HuH-7 (cell line): ENCODE measurements around the gene RYR2.
"Not testable (repeated sequence)": the region's sequence is repeated elsewhere in the genome, so short reads cannot be mapped to it uniquely, and the experiment has no call there.

Experiments used
- DNase-seq: peaks from one replicate; pipeline ENCODE4 v3.0.0; 2011; ENCODE audit warnings: low spot score

RYR2 gene

DNA sequence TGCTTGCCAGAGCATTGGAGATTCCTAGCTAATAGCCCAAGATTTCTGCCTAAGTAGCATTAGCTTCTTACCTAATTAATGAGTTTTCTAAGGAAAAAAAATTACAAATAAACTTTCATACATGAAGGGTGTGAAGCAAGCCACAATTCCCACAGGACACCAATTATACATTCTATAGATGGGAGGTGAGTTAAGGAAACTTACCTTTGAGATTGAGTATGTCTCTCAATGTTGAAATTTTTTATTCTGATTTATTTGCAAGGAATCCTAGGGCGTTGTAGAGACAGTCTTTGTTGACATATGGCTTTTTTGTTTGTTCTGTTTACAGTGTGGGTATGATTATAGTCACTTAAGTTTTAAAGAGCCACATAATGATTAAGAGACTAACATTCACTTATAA, 313.0 kb downstream of the RYR2 start:
- DNase-seq, result no peak

DNA sequence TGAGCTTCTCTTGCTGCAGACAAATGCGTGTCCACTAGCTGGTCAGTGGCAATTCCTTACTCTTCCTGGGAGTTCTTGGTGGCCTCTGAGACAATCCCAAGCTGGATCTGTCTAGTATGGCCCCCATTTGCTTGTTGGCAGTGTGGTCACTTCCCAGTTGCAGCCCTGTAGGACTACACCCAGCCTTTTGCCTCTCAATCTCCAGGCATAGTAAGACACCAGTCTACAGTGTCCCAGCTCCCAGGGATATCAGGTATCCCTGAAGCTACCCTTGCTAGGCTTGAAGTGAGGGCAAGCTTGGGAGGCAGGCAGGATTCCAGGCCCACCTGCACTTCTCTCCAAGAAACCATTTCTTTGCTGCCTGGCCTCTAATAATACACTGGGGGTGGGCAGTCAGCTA, 316.6 kb downstream of the RYR2 start:
- no peak for DNase-seq

DNA sequence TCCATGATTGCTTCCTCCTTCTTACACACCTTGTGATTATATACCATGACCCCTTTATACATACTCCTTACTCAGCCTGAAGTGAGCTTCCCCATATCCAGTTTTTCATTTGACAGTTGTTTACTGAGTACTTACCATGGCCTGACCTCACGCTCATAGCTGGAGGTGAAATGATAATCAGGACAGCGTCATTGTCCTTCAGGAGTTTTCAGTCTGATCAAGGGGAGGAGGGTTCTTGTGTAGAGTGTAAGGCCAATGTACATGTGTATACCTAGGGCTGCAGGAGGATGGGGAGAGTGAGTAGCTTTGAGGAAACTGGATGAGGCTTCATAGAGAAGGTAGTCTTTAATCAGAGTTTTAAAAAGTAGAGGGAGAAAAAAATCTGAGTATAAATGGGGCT, 325.8 kb downstream of the RYR2 start:
- DNase-seq, result no peak

DNA sequence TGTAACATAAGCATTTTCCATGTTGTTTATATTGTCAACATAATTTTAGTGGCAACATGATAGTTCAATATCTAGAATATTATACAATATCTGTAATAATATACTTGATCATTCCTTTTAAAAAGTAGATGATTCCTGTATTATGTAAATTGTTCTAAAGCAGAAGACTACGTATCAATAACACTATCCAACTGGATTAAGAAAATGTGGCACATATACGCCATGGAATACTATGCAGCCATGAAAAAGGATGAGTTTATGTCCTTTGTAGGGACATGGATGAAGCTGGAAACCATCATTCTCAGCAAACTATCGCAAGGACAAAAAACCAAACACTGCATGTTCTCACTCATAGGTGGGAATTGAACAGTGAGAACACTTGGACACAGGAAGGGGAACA, 329.5 kb downstream of the RYR2 start:
- DNase-seq, result not testable (repeated sequence)

DNA sequence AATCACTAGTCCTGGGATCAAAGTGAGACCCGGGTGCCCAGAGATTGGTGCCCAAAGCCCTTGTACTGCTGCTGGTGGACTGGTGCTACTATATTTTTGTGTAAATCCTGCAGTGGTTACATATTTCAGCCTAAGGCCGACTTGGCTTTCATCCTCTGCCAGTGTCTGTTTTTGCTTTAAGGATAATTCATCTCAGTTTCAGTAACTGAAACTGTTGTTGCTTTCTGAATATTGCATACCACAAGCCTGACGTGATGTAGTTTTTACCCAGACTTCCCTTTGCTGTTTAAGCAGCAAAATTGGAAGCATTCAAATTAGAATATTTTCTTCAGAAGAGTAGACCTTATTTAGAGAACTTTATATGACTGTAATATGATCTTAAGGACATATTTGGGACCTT, 341.8 kb downstream of the RYR2 start:
- no peak for DNase-seq

DNA sequence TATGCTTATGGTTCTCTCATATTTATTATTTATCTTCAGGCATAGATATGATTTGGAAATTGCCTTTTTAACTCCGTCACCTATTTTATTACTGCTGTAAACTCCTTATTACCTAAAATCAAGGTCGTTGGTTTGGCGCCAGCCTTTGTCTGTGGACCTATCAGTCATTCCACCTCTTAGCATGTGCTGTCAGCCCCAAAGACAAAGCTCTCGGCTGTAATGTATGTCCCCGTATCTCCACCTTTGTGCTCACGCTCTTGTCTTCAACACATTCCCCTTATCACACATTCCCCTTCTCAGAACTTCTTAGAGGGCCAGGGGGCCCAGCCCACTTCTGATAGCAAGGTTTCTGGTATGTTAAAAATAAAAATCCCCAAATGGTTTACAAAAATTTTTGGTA, 342.2 kb downstream of the RYR2 start:
- no peak for DNase-seq

DNA sequence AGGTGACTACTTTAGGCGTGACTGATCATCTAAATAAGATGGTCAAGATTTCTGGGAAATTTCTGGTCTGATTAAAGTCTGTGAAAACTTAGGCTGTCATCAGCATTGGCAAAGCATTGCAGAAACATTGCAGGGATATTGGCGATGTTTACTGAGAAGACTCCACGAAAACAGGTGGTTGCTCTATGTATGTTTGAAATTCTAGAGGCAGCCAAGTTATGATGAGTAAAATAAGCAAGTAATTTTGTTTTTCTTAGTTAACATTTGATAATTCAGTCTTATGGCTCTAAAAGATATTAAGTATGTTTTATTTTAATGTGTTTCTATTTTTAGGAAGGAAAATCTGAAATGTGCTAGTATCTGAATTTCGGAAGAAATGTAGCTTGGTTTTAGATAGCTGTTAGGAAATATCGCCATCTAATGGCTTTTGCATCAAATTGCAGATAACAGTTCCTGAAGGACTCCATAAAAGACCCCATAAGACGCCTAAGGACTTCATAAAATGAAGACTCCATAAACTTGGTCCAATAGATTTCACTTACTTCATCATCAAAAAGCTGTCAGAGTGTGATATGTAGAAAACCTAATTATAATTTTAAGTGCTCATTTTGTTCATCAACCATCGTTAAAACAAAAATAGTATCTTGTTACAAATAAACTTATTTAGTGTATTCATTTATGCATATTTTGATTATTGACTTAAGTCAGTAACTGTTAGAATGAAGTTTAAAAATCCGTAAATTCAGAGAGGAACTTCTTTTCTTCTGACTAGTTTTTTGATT, 344.6 kb downstream of the RYR2 start:
- DNase-seq, result no peak

DNA sequence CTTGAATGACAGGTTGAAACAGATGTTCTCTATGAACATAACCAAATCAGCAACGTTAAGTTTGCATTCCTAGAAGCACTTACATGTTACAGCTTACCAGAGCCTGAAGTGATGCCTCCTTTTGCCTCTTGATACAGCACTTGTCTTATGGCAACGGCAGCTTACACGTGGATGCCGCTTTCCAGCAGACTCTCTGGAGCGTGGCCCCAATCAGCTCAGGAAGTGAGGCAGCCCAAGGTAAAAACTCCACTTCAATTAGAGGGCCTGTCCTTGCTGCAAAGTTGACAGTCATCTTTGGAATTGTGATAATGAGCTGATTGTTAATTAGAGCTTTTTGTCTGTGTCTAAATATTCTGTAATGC, 345.1 kb downstream of the RYR2 start:
- no peak for DNase-seq

DNA sequence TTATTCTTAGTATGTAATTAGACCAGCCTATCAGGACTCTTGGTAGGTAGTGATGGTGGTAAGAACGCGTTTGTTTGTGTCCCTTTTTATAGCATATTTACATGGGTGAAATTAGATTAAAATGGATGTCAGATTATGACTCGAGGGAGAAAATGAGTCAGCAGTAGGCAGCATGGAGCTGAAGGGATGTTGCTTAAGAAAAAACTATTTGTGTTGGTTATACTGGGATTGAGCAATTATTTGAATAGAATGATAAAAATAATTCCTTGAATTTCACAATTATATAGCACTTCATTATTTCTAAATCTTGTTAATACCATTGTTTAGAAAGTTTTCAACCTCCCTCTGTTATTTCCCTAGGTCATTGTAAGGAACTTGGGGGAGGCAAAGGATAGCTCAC, 348.8 kb downstream of the RYR2 start:
- no peak for DNase-seq

DNA sequence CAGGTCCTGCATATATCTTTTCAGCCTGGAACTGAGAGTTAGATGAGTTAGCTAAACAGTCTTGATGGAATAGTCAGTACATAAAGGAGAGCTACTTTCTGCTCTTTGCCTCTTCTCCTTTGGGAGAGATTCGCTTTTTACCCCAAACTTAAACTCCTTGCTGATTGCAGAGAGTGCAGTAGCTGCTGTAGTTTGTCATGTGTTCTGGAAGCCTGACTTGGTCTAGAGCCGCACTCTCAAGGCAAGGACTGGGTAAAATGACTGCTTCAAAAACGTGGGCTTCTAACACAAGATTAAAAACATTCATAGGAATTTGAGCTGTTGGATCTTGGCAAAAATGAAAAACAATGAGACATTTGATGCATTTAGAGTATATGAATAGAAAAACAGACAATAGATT, 351.6 kb downstream of the RYR2 start:
- no peak for DNase-seq

DNA sequence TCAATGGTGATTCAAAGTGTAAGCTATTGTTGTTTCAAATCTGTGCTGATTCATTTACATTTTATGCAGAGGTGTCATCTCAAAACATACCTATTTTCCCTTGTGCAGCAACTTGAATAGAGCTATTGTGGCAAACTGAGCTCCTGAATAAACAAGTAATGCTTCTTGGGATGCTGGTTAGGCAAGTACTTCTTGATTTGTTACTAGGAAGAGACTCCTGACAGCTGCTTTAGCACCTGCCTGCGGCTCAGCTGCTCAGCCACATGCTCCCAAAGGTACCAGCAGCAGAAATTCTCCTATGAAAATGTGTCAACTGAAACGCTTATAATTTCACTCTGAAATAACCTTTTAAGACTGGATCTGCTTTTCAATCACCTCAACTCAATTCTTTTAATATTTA, 352.3 kb downstream of the RYR2 start:
- no peak for DNase-seq

DNA sequence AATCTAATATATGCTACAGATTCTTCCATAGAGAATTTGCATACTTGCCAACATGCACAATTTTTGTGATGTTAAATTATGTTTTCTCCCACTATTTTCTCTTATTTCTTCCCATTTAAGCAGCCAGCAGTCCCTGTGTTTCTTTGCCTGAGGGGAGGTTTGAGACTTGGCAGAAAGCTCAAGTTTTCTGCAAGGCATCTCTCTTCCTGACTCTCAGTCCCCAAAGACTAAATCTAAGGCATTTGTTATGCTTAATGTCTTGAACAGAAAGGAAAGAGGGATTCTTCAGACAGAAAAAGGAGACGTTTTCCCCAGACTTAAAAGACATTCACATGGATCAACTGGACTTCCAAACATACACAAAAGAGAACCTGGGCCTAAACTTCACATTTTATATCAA, 354.4 kb downstream of the RYR2 start:
- DNase-seq, result no peak

DNA sequence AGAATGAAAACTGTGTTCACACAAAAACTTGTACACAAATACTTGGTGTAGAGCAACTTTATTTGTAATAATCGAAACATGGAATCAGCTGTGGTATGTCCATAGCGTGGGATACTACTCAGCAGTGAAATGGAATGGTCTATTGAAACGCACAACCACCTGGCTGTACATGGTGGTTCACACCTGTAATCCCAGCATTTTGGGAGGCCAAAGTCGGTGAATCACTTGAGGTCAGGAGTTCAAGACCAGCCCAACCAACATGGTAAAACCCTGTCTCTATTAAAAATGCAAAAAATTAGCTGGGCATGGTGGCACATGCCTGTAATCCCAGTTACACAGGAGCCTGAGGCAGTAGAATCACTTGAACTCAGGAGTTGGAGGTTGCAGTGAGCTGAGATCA, 356.8 kb downstream of the RYR2 start:
- DNase-seq, result no peak

DNA sequence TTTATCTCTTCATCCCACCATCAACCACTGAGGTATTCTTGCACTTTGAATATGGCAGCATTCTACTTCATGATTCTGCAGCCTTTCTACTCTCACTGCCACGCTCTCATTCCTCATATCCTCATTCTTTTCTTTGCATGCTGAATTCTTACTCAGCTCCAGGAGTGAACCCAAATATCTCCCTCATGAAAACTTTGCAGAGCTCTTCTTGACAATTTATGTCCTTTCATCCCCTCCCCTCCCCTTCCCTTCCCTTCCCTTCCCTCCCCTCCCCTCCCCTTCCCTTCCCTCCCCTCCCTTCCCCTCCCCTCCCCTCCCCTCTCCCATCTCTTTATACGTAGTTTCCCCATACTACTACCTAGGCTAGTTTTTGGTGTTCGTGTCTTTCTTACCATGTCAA, 363.9 kb downstream of the RYR2 start:
- no peak for DNase-seq

DNA sequence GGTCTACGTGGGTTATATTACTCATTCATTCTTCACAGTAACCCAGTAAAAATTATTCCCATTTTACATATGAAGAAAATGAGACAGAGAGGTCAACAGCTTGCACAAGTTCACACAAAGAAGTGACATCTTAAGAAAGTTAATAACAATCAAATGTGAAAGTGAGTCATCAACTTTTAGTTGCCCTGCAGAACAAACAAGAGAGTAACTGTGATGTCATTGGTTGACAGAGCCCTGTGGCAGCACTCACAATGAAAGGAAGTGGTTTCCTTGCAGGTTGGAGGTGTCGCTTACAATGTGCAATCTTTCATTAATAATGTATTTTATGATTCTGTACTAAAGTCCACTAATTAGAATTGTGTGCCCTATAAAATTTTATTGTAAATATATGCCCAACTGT, 369.6 kb downstream of the RYR2 start:
- DNase-seq, result no peak

DNA sequence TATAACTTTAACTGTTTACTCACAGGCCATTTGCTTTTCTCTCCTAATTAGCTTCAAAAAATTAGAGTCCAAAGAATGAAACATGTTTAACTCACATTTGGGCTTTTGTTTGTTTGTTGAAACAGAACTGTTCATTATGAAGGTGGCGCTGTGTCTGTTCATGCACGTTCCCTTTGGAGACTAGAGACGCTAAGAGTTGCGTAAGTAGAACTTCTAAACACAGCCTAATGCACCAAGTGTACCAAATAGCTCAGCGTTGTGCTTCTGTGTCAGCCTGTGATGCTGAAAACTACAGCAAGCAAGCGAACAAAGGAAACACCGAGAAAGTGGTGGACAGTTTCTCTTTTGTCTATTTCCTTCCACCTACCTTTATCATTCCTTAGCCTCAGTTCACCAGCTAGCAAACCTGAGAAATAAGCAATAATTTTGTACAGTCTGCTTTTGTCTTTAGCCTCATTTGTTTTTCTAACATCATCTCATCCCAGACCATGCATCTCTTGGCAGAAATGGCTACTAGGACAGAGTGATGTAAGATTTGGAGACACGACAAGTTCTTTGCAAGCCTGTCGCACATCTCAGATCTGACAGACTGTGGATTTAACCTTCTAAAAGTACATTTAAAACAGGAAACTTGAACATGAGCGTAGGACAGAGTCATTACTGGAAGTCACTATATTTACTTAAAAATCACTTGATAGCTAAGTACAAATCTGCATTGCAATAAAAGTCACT, 375.1 kb downstream of the RYR2 start:
- no peak for DNase-seq

DNA sequence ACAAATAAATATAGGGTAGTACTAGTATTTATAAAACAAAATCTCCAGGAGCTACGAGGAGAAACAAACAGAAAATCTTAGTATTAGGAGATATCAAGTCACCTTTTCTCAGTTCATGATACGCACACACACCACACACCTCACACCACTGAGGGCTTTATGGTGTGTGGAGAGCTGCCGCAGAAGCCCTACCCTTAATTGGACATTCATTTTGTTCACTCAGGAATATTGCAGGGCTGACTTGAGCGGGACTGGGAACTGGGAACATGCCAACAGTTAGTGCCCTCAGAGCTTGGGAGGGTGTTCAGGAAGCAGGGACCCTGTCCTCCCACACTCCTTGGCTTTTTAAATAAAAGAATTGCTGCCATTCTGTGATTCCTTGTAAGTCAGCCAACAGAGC, 386.8 kb downstream of the RYR2 start:
- no peak for DNase-seq

DNA sequence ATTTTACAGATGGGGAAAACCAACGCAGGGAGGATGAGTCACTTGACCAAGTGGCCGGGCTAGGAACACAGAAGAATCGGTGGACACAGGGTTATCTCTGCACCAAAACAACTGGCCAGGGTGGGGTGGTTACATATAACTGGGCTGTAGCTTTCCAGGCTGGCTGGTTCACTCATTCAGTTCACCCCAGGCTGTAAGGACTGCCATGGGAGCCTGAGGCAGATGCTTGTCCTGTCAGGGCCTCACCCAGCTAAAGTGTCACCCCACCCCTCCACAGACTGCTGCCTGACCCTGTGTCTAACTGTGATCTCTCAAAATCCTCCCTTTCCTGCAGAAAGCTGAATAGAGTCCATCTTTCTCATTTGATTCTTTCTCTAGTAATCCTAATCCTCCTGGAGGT, 387.3 kb downstream of the RYR2 start:
- DNase-seq, result peak; percentile 1

DNA sequence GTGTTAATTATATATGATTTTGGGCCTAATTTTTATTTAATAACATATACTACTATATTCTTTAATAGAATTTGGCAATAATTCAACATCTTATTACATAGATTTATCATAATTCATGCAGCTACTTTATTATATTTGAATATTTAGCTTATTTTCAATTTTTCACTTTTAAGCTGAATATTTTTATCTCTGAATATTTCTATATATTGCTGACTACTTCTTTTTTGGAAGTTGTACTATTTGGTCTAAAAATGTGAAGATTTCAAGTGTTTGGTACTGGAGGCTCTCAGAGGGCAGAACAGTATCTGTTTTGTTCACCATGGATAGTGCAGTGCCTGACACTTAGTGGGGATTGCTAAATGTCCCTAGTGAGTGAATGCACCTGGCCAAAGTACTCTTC, 389.5 kb downstream of the RYR2 start:
- DNase-seq, result no peak

DNA sequence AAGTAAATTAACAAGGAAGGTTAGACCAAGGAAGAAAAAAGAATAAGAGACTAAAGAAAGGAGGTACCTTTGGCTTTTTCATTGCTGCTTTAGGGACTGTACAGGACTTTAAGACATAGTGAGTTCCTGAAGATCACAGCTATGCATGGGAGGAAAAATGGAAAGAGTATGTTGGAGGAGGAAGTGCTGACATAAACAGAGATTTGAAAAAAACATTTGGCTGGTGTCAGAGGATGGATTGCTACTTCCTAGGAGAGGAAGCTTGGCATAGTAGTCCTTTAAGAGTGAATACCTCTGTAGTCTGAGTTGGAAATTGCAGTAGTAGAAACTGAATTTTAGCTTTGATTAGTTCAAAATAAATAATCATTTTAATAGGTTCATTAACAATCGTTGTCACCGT, 398.4 kb downstream of the RYR2 start:
- no peak for DNase-seq

DNA sequence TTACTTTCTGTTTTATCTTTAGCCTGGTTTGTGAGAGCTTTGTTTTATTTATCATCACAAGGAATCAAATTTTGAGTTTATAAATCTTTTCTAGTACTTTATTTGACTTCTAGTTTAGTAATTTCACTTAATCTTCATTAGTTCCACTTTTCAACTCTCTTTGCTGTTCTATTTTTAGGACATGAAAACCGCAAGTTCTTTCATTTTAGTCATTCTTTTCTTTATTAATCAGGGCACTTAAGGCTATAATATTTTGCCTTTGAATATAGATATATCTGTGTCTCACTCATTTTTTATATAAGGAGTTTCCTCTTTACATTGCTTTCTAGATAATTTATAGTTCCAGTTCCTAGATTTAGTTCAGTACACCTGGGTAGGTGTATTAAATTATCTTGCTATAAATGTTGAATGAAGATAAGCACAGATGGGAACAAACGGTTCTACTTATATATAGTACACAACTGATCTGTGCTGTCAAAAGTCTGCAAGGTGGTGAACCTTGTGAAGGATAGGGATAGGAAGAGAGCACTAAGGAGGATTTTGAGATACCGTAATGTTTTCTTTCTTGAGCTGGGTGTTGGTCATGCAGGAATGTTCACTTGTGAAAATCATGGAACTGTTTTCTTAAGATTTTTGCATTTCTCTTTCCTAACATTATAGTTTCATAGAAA, 402.3 kb downstream of the RYR2 start:
- DNase-seq, result no peak

DNA sequence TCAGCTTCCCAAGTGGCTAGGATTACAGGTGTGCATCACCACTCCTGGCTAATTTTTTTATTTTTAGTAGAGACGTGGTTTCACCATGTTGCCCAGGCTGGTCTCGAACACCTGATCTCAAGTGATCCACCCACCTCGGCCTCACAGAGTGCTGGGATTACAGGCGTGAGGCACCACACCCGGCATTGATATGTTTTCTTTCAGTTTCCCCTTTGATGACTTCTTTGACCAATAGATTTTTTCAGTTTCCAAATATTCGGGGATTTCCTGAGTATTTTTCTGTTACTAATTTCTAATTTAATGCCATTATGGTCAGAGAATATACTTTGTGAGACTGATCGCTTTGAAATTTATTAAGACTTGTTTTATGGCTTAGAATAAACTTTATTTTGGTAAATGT, 406.1 kb downstream of the RYR2 start:
- no peak for DNase-seq

DNA sequence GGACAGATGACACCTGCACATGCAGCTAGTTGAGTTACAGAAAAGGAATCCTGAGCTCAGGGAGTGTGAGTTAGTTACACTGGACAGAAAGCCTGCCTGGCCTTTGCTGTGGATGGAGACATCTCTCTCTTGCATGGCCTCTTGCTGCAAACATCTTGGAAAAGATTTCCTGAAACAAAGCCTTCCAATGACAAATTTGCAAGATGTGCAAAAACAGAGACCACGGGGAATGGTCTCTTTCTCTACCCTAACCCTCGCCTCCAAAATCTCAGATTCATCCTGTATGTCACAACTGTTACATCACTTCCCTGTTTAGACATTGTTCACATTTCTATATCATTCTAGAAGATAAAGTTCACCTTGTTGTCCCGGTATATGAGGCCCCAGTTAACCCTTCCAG, 415.6 kb downstream of the RYR2 start:
- DNase-seq, result no peak

DNA sequence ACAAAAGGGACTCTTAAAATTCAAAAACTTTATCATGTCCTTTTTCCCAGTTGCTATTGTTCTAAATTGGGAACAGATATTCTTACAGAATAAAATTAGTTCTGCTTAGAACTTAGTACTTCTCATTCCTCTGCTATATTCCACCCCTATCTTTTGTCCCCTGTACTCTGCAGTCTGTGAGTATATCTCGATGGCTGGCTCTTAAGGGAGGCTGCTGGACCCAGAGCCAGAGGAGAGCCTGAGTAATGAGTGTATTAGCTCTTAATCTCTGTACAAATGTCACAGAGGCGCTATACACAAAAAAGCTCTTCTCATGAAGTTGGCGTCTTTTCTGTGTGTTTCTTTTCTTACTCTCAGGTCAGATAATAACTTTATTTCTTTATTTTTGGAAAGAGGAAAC, 425.3 kb downstream of the RYR2 start:
- no peak for DNase-seq
